Activated CD4-positive, alpha-beta T cell treated with anti-CD3 and anti-CD28 coated beads, Interleukin-2, amount 10 ng/mL, durations not matched to agents 24 days and 14 days (primary cell): Measurements from ENCODE around the gene VSX1. TPM values are rescaled to one million over a fixed set of nuclear protein-coding genes. Genes with fewer than 3 reads are reported as not detected.

ENCODE experiments used
- DNase-seq: peaks from one replicate; pipeline ENCODE4 v3.0.0; 2022
- H3K27ac Mint-ChIP-seq: one replicate; pipeline ENCODE4 v1.8.0; 2022; ENCODE audit warnings: mild to moderate bottlenecking, mixed read lengths
- H3K27me3 Mint-ChIP-seq: one replicate; pipeline ENCODE4 v1.8.0; 2022; ENCODE audit warnings: mixed read lengths
- H3K36me3 Mint-ChIP-seq: one replicate; pipeline ENCODE4 v1.8.0; 2022; ENCODE audit warnings: low read depth, mild to moderate bottlenecking, mixed read lengths
- H3K4me1 Mint-ChIP-seq: one replicate; pipeline ENCODE4 v1.8.0; 2021; ENCODE audit warnings: mixed read lengths
- H3K4me3 Mint-ChIP-seq: one replicate; pipeline ENCODE4 v1.8.0; 2022; ENCODE audit warnings: mild to moderate bottlenecking, moderate library complexity, mixed read lengths
- H3K9me3 Mint-ChIP-seq: one replicate; pipeline ENCODE4 v1.8.0; 2021; ENCODE audit warnings: mixed read lengths
- intact Hi-C: fragments of 100-400 bp; cut with micrococcal nuclease; formaldehyde crosslinking; loops from one replicate; pipeline ENCODE4 v1.15.1; 2023
- total RNA-seq: library from RNA; stranded (reverse); gene quantifications from 2 replicates; pipeline ENCODE4 v1.2.3, GENCODE V29; 2022

The VSX1 gene
- total RNA-seq, 1 donor from 2014 or later: not detected

GRCh38 chr20:25039697-25040437, 42.1 kb downstream of the VSX1 start:
- no peak for DNase-seq
- Mint-ChIP-seq H3K4me1 (peaks cover 33% of the 10 kb centered on the region), H3K36me3 (peaks cover 5% of the 10 kb centered on the region), H3K27ac (no peak overlapping the region), H3K4me3 (no peak overlapping the region), H3K27me3 (no peaks in the 10 kb centered on the region), H3K9me3 (no peaks in the 10 kb centered on the region)
- intact Hi-C loops: no loop called here

GRCh38 chr20:25038591-25039015, 43.3 kb downstream of the VSX1 start:
- no peaks in the 10 kb centered on the region for H3K27me3 Mint-ChIP-seq
- H3K36me3 Mint-ChIP-seq: peaks cover 5% of the 10 kb centered on the region
- intact Hi-C loops: no loop called here
- no peak for DNase-seq
- H3K27ac Mint-ChIP-seq: no peak overlapping the region
- no peaks in the 10 kb centered on the region for H3K9me3 Mint-ChIP-seq
- H3K4me3 Mint-ChIP-seq: no peak overlapping the region
- peaks cover 33% of the 10 kb centered on the region for H3K4me1 Mint-ChIP-seq

- Mint-ChIP-seq H3K9me3 (no peaks in the 10 kb centered on the region), H3K27me3 (no peaks in the 10 kb centered on the region), H3K4me3 (no peak overlapping the region), H3K4me1 (peaks cover 34% of the 10 kb centered on the region), H3K36me3 (peaks cover 4% of the 10 kb centered on the region), H3K27ac (no peak overlapping the region)
- DNase-seq: no peak
- intact Hi-C loops: no loop called here
Measured at GRCh38 chr20:25038103-25038410, 43.9 kb downstream of the VSX1 start.

- intact Hi-C loops: no loop called here
- no peak overlapping the region for H3K27ac Mint-ChIP-seq
- H3K4me3 Mint-ChIP-seq: no peak overlapping the region
- H3K27me3 Mint-ChIP-seq: no peaks in the 10 kb centered on the region
- H3K36me3 Mint-ChIP-seq: peaks cover 3% of the 10 kb centered on the region
- no peak for DNase-seq
- no peaks in the 10 kb centered on the region for H3K9me3 Mint-ChIP-seq
- H3K4me1 Mint-ChIP-seq: peaks cover 28% of the 10 kb centered on the region
Measured at GRCh38 chr20:25037288-25038102, 44.4 kb downstream of the VSX1 start.

- no peaks in the 10 kb centered on the region for H3K27me3 Mint-ChIP-seq
- intact Hi-C loops: no loop called here
- peak overlapping the region; percentile 62 for H3K4me3 Mint-ChIP-seq
- H3K9me3 Mint-ChIP-seq: no peaks in the 10 kb centered on the region
- peaks cover 3% of the 10 kb centered on the region for H3K36me3 Mint-ChIP-seq
- DNase-seq: no peak
- peaks cover 28% of the 10 kb centered on the region for H3K4me1 Mint-ChIP-seq
- H3K27ac Mint-ChIP-seq: peak overlapping the region; percentile 67
Measured at GRCh38 chr20:25036331-25036936, 45.5 kb downstream of the VSX1 start.

GRCh38 chr20:25035921-25036320, 46.0 kb downstream of the VSX1 start:
- peak overlapping the region; percentile 62 for H3K4me3 Mint-ChIP-seq
- H3K36me3 Mint-ChIP-seq: peaks cover 3% of the 10 kb centered on the region
- H3K27me3 Mint-ChIP-seq: no peaks in the 10 kb centered on the region
- H3K27ac Mint-ChIP-seq: peak overlapping the region; percentile 11
- DNase-seq: peak; percentile 66
- H3K9me3 Mint-ChIP-seq: no peaks in the 10 kb centered on the region
- intact Hi-C loops: no loop called here
- peaks cover 28% of the 10 kb centered on the region for H3K4me1 Mint-ChIP-seq

GRCh38 chr20:25033924-25034300, 48.0 kb downstream of the VSX1 start:
- H3K27me3 Mint-ChIP-seq: no peaks in the 10 kb centered on the region
- peaks cover 27% of the 10 kb centered on the region for H3K4me1 Mint-ChIP-seq
- intact Hi-C loops: no loop called here
- no peak overlapping the region for H3K27ac Mint-ChIP-seq
- no peak overlapping the region for H3K4me3 Mint-ChIP-seq
- DNase-seq: no peak
- no peaks in the 10 kb centered on the region for H3K9me3 Mint-ChIP-seq
- peaks cover 5% of the 10 kb centered on the region for H3K36me3 Mint-ChIP-seq

GRCh38 chr20:25033265-25033923, 48.5 kb downstream of the VSX1 start:
- Mint-ChIP-seq H3K27ac (no peak overlapping the region), H3K27me3 (no peaks in the 10 kb centered on the region), H3K4me1 (peaks cover 25% of the 10 kb centered on the region), H3K4me3 (no peak overlapping the region), H3K9me3 (no peaks in the 10 kb centered on the region), H3K36me3 (peaks cover 5% of the 10 kb centered on the region)
- intact Hi-C loops: no loop called here
- DNase-seq: no peak

GRCh38 chr20:25032478-25033264, 49.3 kb downstream of the VSX1 start:
- DNase-seq: no peak
- no peak overlapping the region for H3K27ac Mint-ChIP-seq
- H3K4me3 Mint-ChIP-seq: no peak overlapping the region
- H3K9me3 Mint-ChIP-seq: no peaks in the 10 kb centered on the region
- peaks cover 5% of the 10 kb centered on the region for H3K36me3 Mint-ChIP-seq
- intact Hi-C loops: no loop called here
- H3K4me1 Mint-ChIP-seq: peaks cover 23% of the 10 kb centered on the region
- H3K27me3 Mint-ChIP-seq: no peaks in the 10 kb centered on the region

- H3K27me3 Mint-ChIP-seq: no peaks in the 10 kb centered on the region
- no peak overlapping the region for H3K27ac Mint-ChIP-seq
- peaks cover 18% of the 10 kb centered on the region for H3K4me1 Mint-ChIP-seq
- intact Hi-C loops: no loop called here
- H3K9me3 Mint-ChIP-seq: no peaks in the 10 kb centered on the region
- DNase-seq: no peak
- H3K4me3 Mint-ChIP-seq: no peak overlapping the region
- H3K36me3 Mint-ChIP-seq: peaks cover 5% of the 10 kb centered on the region
Measured at GRCh38 chr20:25032065-25032477, 49.9 kb downstream of the VSX1 start.

- intact Hi-C loops: no loop called here
- Mint-ChIP-seq H3K9me3 (no peaks in the 10 kb centered on the region), H3K36me3 (peaks cover 2% of the 10 kb centered on the region), H3K27ac (no peak overlapping the region), H3K4me1 (peaks cover 11% of the 10 kb centered on the region), H3K27me3 (no peaks in the 10 kb centered on the region), H3K4me3 (no peak overlapping the region)
- no peak for DNase-seq
Measured at GRCh38 chr20:25031241-25031640, 50.7 kb downstream of the VSX1 start.

- Mint-ChIP-seq H3K36me3 (peaks cover 2% of the 10 kb centered on the region), H3K4me1 (peaks cover 6% of the 10 kb centered on the region), H3K4me3 (no peak overlapping the region), H3K9me3 (no peaks in the 10 kb centered on the region), H3K27me3 (no peaks in the 10 kb centered on the region), H3K27ac (no peak overlapping the region)
- intact Hi-C loops: no loop called here
- no peak for DNase-seq
Measured at GRCh38 chr20:25030649-25031207, 51.2 kb downstream of the VSX1 start.

- H3K9me3 Mint-ChIP-seq: no peaks in the 10 kb centered on the region
- H3K27me3 Mint-ChIP-seq: no peaks in the 10 kb centered on the region
- intact Hi-C loops: no loop called here
- DNase-seq: no peak
- no peak overlapping the region for H3K27ac Mint-ChIP-seq
- H3K4me1 Mint-ChIP-seq: peaks cover 3% of the 10 kb centered on the region
- no peak overlapping the region for H3K4me3 Mint-ChIP-seq
- peaks cover 2% of the 10 kb centered on the region for H3K36me3 Mint-ChIP-seq
Measured at GRCh38 chr20:25030007-25030648, 51.8 kb downstream of the VSX1 start.
